Fibroblast of lung (primary cell): ENCODE measurements around the gene NECAP2. TPM values are rescaled to one million over a fixed set of nuclear protein-coding genes. Genes with fewer than 3 reads are reported as not detected.

ENCODE experiments used
- DNase-seq, 2 donors: peaks; one replicate each; pipeline versions ENCODE4 v3.0.0 to v3.0.0-alpha.2; 2010; ENCODE audit warnings: low read depth in 2 of 2
- H2AFZ ChIP-seq: 2 replicates; pipeline ENCODE4 v1.5.1; 2012; ENCODE audit warnings: low read length, control low read depth, inconsistent platforms
- H3K27ac ChIP-seq: 2 replicates; pipeline ENCODE4 v1.5.1; 2011; ENCODE audit warnings: low read length, control low read depth; ENCODE audit not compliant: insufficient read depth
- H3K27me3 ChIP-seq: 2 replicates; pipeline ENCODE4 v1.5.1; 2011; ENCODE audit warnings: mild to moderate bottlenecking, low read length; ENCODE audit not compliant: control insufficient read depth, insufficient read depth
- H3K36me3 ChIP-seq: 2 replicates; pipeline ENCODE4 v1.5.1; 2011; ENCODE audit warnings: low read length; ENCODE audit not compliant: control insufficient read depth, insufficient read depth
- H3K4me1 ChIP-seq: 2 replicates; pipeline ENCODE4 v1.5.1; 2011; ENCODE audit warnings: low read length; ENCODE audit not compliant: control insufficient read depth, insufficient read depth; ENCODE audit errors: extremely low read depth
- H3K4me2 ChIP-seq: 2 replicates; pipeline ENCODE4 v1.5.1; 2011; ENCODE audit warnings: low read length, control low read depth; ENCODE audit not compliant: insufficient read depth; ENCODE audit errors: extremely low read depth
- H3K4me3 ChIP-seq, 4 experiments: fragments of 200-600 bp in 1 of 4; sonication (generic) in 1 of 4; replicated peaks in 1 of 4; 2 replicates each; pipeline ENCODE4 v1.5.1; 2011 to 2016; ENCODE audit warnings: low read length in 4 of 4, low read depth in 3 of 4, mild to moderate bottlenecking in 3 of 4, control low read depth in 2 of 4, inconsistent platforms in 1 of 4, mixed read lengths in 1 of 4; ENCODE audit not compliant: insufficient read depth in 1 of 4; ENCODE audit errors: control extremely low read depth in 1 of 4
- H3K79me2 ChIP-seq: 2 replicates; pipeline ENCODE4 v1.5.1; 2012; ENCODE audit warnings: mild to moderate bottlenecking, low read length, inconsistent platforms; ENCODE audit not compliant: control insufficient read depth, insufficient read depth
- H3K9ac ChIP-seq: 2 replicates; pipeline ENCODE4 v1.5.1; 2011; ENCODE audit warnings: mild to moderate bottlenecking, low read length, control low read depth; ENCODE audit not compliant: insufficient read depth
- H3K9me3 ChIP-seq: 2 replicates; pipeline ENCODE4 v1.5.1; 2012; ENCODE audit warnings: low read depth, low read length; ENCODE audit not compliant: control insufficient read depth, insufficient read depth
- H4K20me1 ChIP-seq: 2 replicates; pipeline ENCODE4 v1.5.1; 2011; ENCODE audit warnings: low read length; ENCODE audit not compliant: control insufficient read depth, insufficient read depth; ENCODE audit errors: extremely low read depth
- CTCF ChIP-seq, 2 donors: IDR thresholded peaks in 1 of 2; conservative IDR thresholded peaks in 1 of 2; 1 replicate in 1 of 2; 2 replicates in 1 of 2; pipeline ENCODE4 v1.5.1; 2011 to 2012; ENCODE audit warnings: low read length in 2 of 2, control low read depth in 1 of 2, inconsistent platforms in 1 of 2, low read depth in 1 of 2, mild to moderate bottlenecking in 1 of 2
- EZH2 ChIP-seq: IDR thresholded peaks from 2 replicates; pipeline ENCODE4 v1.5.1; 2012; ENCODE audit warnings: low read length, control low read depth, mild to moderate bottlenecking; ENCODE audit errors: missing control alignments
- polyA plus RNA-seq, 2 donors: library from polyadenylated mRNA; depleted of rRNA in 1 of 2; stranded (reverse) in 1 of 2; unstranded in 1 of 2; fragments of >200 nt; gene quantifications; 2 replicates each; pipeline ENCODE4 v1.2.1, GENCODE V29; 2011 to 2012; ENCODE audit warnings: missing spikeins in 1 of 2
- total RNA-seq: library from RNA; depleted of rRNA; stranded (reverse); fragments of >200 nt; gene quantifications from 2 replicates; pipeline ENCODE4 v1.2.1, GENCODE V29; 2014

NECAP2 gene
- total and polyA plus RNA-seq, 2 donors (not counting 1 experiment from before 2014, with no cell fraction given): 83.9 to 97.0 TPM

DNA sequence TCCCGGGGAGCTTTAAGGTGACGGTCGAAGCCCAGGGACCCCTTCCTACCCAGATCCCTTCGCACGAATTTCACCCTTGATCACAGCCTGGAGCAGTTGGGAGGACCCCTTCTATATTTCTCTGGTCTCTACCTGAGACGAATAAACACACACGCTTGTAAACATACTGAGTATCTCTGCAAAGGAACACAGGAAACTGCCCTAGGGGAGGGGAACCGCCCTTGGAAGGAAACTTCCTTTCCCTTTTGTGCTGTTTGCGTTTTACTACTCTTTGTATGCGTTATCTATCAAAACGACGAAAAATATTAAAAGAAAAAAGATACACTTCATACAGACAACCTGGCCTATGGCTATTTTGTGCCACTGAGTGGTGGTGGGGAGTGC is 750 bp downstream of the NECAP2 start:
- Histone ChIP-seq H3K79me2 (peaks cover 36% of the 10 kb centered on the region), H4K20me1 (no peaks in the 10 kb centered on the region), H3K9ac (peak overlapping the region; percentile 85), H3K4me2 (peak overlapping the region; percentile 99), H3K4me3 (peak overlapping the region; percentile 80 to 95 (median 88)), H2AFZ (no peak overlapping the region), H3K4me1 (peaks cover 8% of the 10 kb centered on the region), H3K27me3 (no peaks in the 10 kb centered on the region), H3K27ac (peak overlapping the region; percentile 81), H3K9me3 (no peaks in the 10 kb centered on the region), H3K36me3 (peaks cover 8% of the 10 kb centered on the region)
- DNase-seq: peak in 1 of 2 donors; percentile 15
- TF ChIP-seq EZH2: no peak
- no peak for TF ChIP-seq CTCF (conservative IDR thresholded peaks at IDR 0.05 in 1 of 2, IDR thresholded peaks at IDR 0.05 in 1 of 2; ENCODE audit: low read depth in 1 of 2, low read length in 2 of 2)

DNA sequence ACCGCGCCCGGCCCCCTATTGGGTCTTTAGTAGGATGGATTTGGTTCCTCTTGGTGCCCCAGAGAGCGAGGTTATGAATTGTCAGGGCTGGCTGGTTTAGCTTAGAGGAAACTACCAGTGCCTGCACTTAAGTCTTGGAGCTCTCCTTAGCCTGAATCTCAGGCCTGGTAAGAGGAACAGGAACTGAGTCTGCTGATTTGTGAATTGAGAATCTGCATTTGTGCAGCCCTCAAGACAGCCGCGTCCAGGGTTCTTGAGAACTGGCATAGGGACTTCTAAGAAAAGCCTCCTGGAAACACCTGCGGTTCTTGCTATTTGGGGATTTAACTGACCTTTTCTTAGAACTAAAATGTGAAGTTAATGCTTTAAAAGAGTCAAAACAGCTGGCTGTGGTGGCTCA is 1.7 kb downstream of the NECAP2 start:
- no peak for DNase-seq
- no peaks in the 10 kb centered on the region for H3K9me3 ChIP-seq
- H3K4me2 ChIP-seq: no peak overlapping the region
- no peak overlapping the region for H3K9ac ChIP-seq
- H2AFZ ChIP-seq: no peak overlapping the region
- peaks cover 36% of the 10 kb centered on the region for H3K79me2 ChIP-seq
- no peak overlapping the region for H3K27ac ChIP-seq
- H3K4me3 ChIP-seq: no peak overlapping the region
- no peaks in the 10 kb centered on the region for H3K27me3 ChIP-seq
- TF ChIP-seq EZH2: no peak
- TF ChIP-seq CTCF (conservative IDR thresholded peaks at IDR 0.05 in 1 of 2, IDR thresholded peaks at IDR 0.05 in 1 of 2; ENCODE audit: low read depth in 1 of 2, low read length in 2 of 2): no peak
- H3K4me1 ChIP-seq: peaks cover 8% of the 10 kb centered on the region
- H3K36me3 ChIP-seq: peaks cover 8% of the 10 kb centered on the region
- no peaks in the 10 kb centered on the region for H4K20me1 ChIP-seq

- peaks cover 36% of the 10 kb centered on the region for H3K79me2 ChIP-seq
- no peak for TF ChIP-seq EZH2
- no peak for TF ChIP-seq CTCF (conservative IDR thresholded peaks at IDR 0.05 in 1 of 2, IDR thresholded peaks at IDR 0.05 in 1 of 2; ENCODE audit: low read depth in 1 of 2, low read length in 2 of 2)
- H3K27ac ChIP-seq: no peak overlapping the region
- peaks cover 8% of the 10 kb centered on the region for H3K4me1 ChIP-seq
- no peak for DNase-seq
- no peak overlapping the region for H3K4me3 ChIP-seq
- no peaks in the 10 kb centered on the region for H4K20me1 ChIP-seq
- H3K36me3 ChIP-seq: peaks cover 11% of the 10 kb centered on the region
- no peaks in the 10 kb centered on the region for H3K9me3 ChIP-seq
- no peak overlapping the region for H3K9ac ChIP-seq
- H3K4me2 ChIP-seq: no peak overlapping the region
- no peaks in the 10 kb centered on the region for H3K27me3 ChIP-seq
- H2AFZ ChIP-seq: no peak overlapping the region
Measured at GRCh38 chr1:16442941-16443340, 2.4 kb downstream of the NECAP2 start.
